Neural cell (in vitro differentiated cells): ENCODE results near the gene WWC1.

Source experiments
- CTCF ChIP-seq: fragments of 450-650 bp; IDR thresholded peaks from 2 replicates; pipeline ENCODE4 v1.5.1; 2014; ENCODE audit warnings: antibody characterized with exemption, mild to moderate bottlenecking, moderate library complexity; ENCODE audit not compliant: poor library complexity, severe bottlenecking
- REST ChIP-seq: IDR thresholded peaks from 2 replicates; pipeline ENCODE4 v1.6.1; 2012; ENCODE audit warnings: borderline replicate concordance

GRCh38 chr5:168298949-168299348 lies 7.5 kb downstream of the WWC1 start:
- TF ChIP-seq CTCF (no peak), REST (no peak)
